Immature natural killer cell (primary cell): Measurements from ENCODE around the gene LEF1. TPM values are rescaled to one million over a fixed set of nuclear protein-coding genes. Genes with fewer than 3 reads are reported as not detected.

Experiments used
- DNase-seq, 3 donors: peaks; one replicate each; pipeline ENCODE4 v3.0.0; 2022; ENCODE audit warnings: mixed read lengths in 1 of 3
- H3K27ac Mint-ChIP-seq, 6 donors: one replicate each; pipeline ENCODE4 v1.8.0; 2020; ENCODE audit warnings: mixed read lengths in 6 of 6, mild to moderate bottlenecking in 5 of 6, inconsistent platforms in 4 of 6, moderate library complexity in 3 of 6
- H3K27me3 Mint-ChIP-seq, 3 donors: one replicate each; pipeline ENCODE4 v1.8.0; 2020 to 2021; ENCODE audit warnings: low read depth in 3 of 3, mild to moderate bottlenecking in 3 of 3, mixed read lengths in 3 of 3, moderate library complexity in 3 of 3, inconsistent platforms in 1 of 3
- H3K36me3 Mint-ChIP-seq, 3 donors: one replicate each; pipeline ENCODE4 v1.8.0; 2020; ENCODE audit warnings: mixed read lengths in 3 of 3, inconsistent platforms in 2 of 3, mild to moderate bottlenecking in 2 of 3
- H3K4me1 Mint-ChIP-seq, 2 donors: one replicate each; pipeline ENCODE4 v1.8.0; 2020; ENCODE audit warnings: inconsistent platforms in 2 of 2, mild to moderate bottlenecking in 2 of 2, mixed read lengths in 2 of 2, moderate library complexity in 1 of 2
- H3K4me3 Mint-ChIP-seq, 5 donors: one replicate each; pipeline ENCODE4 v1.8.0; 2020; ENCODE audit warnings: mild to moderate bottlenecking in 5 of 5, mixed read lengths in 5 of 5, inconsistent platforms in 3 of 5, moderate library complexity in 3 of 5
- H3K9me3 Mint-ChIP-seq, 6 donors: one replicate each; pipeline ENCODE4 v1.8.0; 2020; ENCODE audit warnings: mild to moderate bottlenecking in 6 of 6, mixed read lengths in 6 of 6, inconsistent platforms in 4 of 6, moderate library complexity in 3 of 6
- polyA plus RNA-seq, 3 donors: library from polyadenylated mRNA; unstranded; fragments of 300-500 nt; fragmentation: Illumina TruSeq; gene quantifications; one replicate each; pipeline ENCODE4 v1.2.3, GENCODE V29; 2021

LEF1 gene
- polyA plus RNA-seq, 3 donors from 2014 or later, result 16.7 to 29.7 (median 28.7) TPM

GRCh38 chr4:108109111-108109510 is 59.6 kb downstream of the LEF1 start:
- no peak overlapping the region for H3K4me3 Mint-ChIP-seq
- H3K27ac Mint-ChIP-seq, result no peak overlapping the region
- H3K27me3 Mint-ChIP-seq, result peaks cover 0 to 13% (median under 1%) of the 10 kb centered on the region in 3 donors
- no peaks in the 10 kb centered on the region for H3K9me3 Mint-ChIP-seq
- DNase-seq, result no peak
- H3K4me1 Mint-ChIP-seq, result peaks cover 58 to 75% of the 10 kb centered on the region in 2 donors
- no peaks in the 10 kb centered on the region for H3K36me3 Mint-ChIP-seq

DNA sequence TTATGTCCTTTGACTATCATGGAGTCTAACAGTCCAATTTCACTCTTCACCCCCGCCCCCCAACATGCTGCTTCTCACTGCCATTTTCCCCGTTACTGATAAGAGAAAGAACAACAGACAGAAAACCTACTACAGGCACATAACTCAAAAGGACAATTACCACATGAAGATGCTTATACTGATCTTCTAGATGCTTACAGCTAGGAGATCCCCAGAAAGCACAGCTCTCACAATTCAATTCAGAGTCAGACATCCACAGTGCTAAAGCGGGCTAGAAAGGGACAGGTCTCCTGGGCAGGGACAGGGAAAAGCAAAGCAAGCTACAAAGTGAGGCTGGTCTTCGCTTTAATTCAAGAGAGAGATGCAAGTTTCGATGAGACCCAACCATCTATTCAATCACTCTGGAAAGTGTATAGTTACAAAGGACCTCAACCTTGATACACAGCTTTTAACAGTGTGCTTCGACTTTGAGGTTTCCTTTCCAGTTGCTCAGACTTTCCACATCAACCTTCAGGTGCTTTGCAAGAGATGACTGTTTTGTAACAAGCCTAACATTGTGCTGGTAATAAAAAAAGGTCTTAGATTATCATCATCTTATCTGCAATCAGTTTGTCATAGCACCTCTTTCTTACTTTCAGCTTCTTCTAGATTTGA is 60.9 kb downstream of the LEF1 start:
- peaks cover 0 to 18% (median 2%) of the 10 kb centered on the region in 3 donors for H3K27me3 Mint-ChIP-seq
- H3K36me3 Mint-ChIP-seq, result no peaks in the 10 kb centered on the region
- no peaks in the 10 kb centered on the region for H3K9me3 Mint-ChIP-seq
- peaks cover 45 to 63% of the 10 kb centered on the region in 2 donors for H3K4me1 Mint-ChIP-seq
- H3K4me3 Mint-ChIP-seq, result peak overlapping the region in 2 of 5 donors; percentile 3 to 18
- no peak overlapping the region for H3K27ac Mint-ChIP-seq
- DNase-seq, result no peak

DNA sequence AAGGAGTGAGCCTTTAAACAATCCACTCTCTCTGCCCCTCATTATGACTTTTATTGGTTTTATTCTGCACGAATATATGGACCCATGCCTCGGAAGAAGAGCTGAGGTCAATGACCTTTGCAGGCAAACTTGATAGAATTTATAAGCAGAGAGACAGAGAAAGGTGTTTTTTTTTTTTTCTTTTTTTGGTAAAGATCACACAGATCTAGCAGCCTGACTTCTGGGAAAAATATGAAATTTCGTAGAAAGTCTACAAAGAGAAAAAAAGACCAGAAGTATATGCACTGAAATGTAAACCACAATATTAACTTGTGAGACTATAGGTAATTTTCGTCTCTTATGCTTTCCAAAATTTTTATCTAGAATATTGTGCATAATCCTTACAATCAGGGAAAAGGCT is 61.6 kb downstream of the LEF1 start:
- DNase-seq, result no peak
- Mint-ChIP-seq H3K27ac (no peak overlapping the region), H3K9me3 (no peaks in the 10 kb centered on the region), H3K4me1 (peaks cover 38 to 55% of the 10 kb centered on the region in 2 donors), H3K36me3 (no peaks in the 10 kb centered on the region), H3K4me3 (no peak overlapping the region), H3K27me3 (peaks cover 0 to 18% (median 2%) of the 10 kb centered on the region in 3 donors)

DNA sequence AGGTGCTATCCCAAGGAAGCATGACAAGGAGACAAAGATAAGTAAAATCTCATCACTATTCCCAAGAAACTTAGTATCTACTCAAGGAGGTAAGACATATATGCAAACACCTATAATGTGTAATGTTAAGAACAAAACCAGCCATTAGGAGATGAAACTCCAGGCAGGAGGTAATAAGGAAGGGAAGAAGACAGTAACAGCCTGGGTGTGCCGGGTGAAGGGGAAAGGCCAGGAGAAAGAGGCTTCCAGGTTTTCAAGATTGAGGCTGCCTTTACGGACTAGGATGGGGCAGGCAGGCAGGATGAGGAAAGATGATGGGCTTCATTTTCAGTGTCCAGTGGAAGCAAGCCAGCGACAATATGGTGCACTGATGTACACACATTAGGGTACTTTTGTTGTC is 62.5 kb downstream of the LEF1 start:
- no peak for DNase-seq
- Mint-ChIP-seq H3K9me3 (no peaks in the 10 kb centered on the region), H3K36me3 (peaks cover 0 to 2% (median 0%) of the 10 kb centered on the region in 3 donors), H3K4me1 (peaks cover 32 to 47% of the 10 kb centered on the region in 2 donors), H3K4me3 (no peak overlapping the region), H3K27ac (no peak overlapping the region), H3K27me3 (peaks cover 0 to 18% (median 2%) of the 10 kb centered on the region in 3 donors)

GRCh38 chr4:108103099-108103862 is 65.5 kb downstream of the LEF1 start:
- Mint-ChIP-seq H3K27ac (no peak overlapping the region), H3K4me3 (no peak overlapping the region), H3K4me1 (peaks cover 9 to 21% of the 10 kb centered on the region in 2 donors), H3K9me3 (no peaks in the 10 kb centered on the region), H3K27me3 (peaks cover 0 to 18% (median 2%) of the 10 kb centered on the region in 3 donors), H3K36me3 (peaks cover 0 to 3% (median 0%) of the 10 kb centered on the region in 3 donors)
- no peak for DNase-seq

DNA sequence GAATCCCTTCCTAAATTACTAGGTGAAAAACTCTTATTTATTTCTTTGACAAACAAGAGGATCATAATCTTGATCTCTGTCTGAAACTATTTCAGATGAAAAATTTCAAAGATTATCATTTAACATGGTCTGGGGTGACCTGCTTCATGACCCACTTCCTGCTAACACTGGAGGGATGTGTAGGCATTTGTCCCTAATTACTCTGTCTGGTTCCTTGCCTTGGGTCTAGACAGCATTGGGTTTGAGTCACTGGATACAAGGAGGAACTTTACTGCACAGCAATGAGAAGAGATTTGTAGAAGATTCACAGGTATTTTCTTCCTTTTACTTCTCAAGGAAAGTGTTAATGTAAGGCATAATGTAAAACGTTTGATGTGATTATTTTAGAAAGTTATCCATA is 67.9 kb downstream of the LEF1 start:
- Mint-ChIP-seq H3K27ac (no peak overlapping the region), H3K36me3 (peaks cover 0 to 3% (median 0%) of the 10 kb centered on the region in 3 donors), H3K27me3 (peaks cover 0 to 13% (median 2%) of the 10 kb centered on the region in 3 donors), H3K9me3 (no peaks in the 10 kb centered on the region), H3K4me1 (no peaks in the 10 kb centered on the region), H3K4me3 (no peak overlapping the region)
- DNase-seq, result no peak

DNA sequence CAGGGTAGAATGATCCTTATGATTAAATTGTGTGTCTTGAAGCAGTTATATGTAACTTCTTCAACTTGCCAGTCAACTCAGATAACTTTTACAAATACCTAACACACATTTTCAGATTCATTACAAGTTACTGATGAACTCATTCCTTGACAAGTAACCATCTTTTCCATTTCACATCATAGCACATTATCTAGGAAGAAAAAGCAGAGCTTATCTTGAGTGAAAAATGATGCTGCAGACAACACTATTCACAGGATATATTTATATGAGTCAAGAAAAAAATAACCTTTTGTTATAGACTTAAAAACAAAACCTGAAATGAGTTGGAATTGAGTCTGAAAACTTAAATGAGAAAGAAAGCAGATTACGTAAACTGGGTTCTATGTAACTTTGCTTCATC is 68.9 kb downstream of the LEF1 start:
- Mint-ChIP-seq H3K9me3 (no peaks in the 10 kb centered on the region), H3K27ac (no peak overlapping the region), H3K36me3 (peaks cover 0 to 3% (median 0%) of the 10 kb centered on the region in 3 donors), H3K27me3 (peaks cover 0 to 11% (median 2%) of the 10 kb centered on the region in 3 donors), H3K4me1 (no peaks in the 10 kb centered on the region), H3K4me3 (no peak overlapping the region)
- no peak for DNase-seq

DNA sequence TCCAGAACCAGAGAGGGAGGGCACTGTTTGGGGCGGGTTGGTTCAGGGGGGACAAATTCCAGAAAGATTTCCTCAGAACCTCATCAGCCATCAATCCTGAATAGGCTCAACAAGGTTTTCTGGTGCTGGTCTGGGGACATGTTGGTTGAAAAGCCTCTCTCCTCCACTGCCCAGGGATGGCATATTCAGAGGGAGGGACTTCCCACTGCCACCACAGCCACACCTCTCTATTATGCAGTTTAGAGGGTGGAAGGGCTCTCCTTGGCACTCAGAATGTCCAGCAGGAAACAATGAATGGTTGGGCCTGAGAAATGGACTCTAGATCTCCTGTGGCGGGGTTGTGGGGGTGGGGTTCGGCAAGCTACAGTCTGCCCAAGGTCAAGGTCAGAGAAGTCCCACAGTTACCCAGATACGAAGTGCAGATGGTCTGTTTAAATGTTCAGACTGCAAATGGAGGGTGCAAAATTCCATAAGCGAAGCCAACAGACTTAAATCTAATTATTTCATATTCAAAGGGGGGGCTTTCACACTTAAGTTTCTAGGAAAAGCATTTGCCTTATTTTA is 70.7 kb downstream of the LEF1 start:
- no peaks in the 10 kb centered on the region for H3K9me3 Mint-ChIP-seq
- no peak overlapping the region for H3K4me3 Mint-ChIP-seq
- H3K27ac Mint-ChIP-seq, result no peak overlapping the region
- H3K36me3 Mint-ChIP-seq, result peaks cover 0 to 3% (median 0%) of the 10 kb centered on the region in 3 donors
- no peak for DNase-seq
- H3K27me3 Mint-ChIP-seq, result peaks cover 0 to 3% (median 0%) of the 10 kb centered on the region in 3 donors
- H3K4me1 Mint-ChIP-seq, result no peaks in the 10 kb centered on the region

- peaks cover 0 to 2% (median 0%) of the 10 kb centered on the region in 3 donors for H3K27me3 Mint-ChIP-seq
- DNase-seq, result no peak
- H3K9me3 Mint-ChIP-seq, result no peaks in the 10 kb centered on the region
- no peaks in the 10 kb centered on the region for H3K4me1 Mint-ChIP-seq
- H3K36me3 Mint-ChIP-seq, result no peaks in the 10 kb centered on the region
- no peak overlapping the region for H3K4me3 Mint-ChIP-seq
- no peak overlapping the region for H3K27ac Mint-ChIP-seq
Measured at GRCh38 chr4:108094923-108095482, 73.7 kb downstream of the LEF1 start.

- Mint-ChIP-seq H3K36me3 (no peaks in the 10 kb centered on the region), H3K27ac (no peak overlapping the region), H3K4me3 (no peak overlapping the region), H3K27me3 (peaks cover 0 to 6% (median 0%) of the 10 kb centered on the region in 3 donors), H3K9me3 (no peaks in the 10 kb centered on the region), H3K4me1 (no peaks in the 10 kb centered on the region)
- no peak for DNase-seq
Measured at GRCh38 chr4:108094131-108094530, 74.6 kb downstream of the LEF1 start.

DNA sequence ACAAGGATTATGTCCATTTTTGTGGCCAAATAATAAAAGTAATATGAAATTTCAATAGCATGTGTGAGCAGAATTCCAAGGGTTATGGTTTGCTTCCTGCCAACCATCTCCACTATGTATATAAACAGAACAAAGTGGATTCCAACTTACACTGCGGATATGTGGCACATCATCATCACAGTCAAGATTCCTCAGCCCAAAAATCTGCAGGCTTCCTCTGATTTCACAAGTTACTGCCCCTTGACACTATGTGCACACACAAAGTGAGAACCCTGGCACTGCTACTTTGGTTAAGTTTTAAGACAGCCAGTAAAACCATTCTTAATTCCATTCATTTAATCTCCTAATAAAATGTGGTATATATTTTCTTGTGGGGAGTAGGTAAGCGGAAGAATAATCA is 76.4 kb downstream of the LEF1 start:
- Mint-ChIP-seq H3K27me3 (peaks cover 0 to 6% (median 0%) of the 10 kb centered on the region in 3 donors), H3K27ac (no peak overlapping the region), H3K4me1 (no peaks in the 10 kb centered on the region), H3K36me3 (no peaks in the 10 kb centered on the region), H3K9me3 (no peaks in the 10 kb centered on the region), H3K4me3 (no peak overlapping the region)
- no peak for DNase-seq

- Mint-ChIP-seq H3K27ac (no peak overlapping the region), H3K27me3 (peaks cover 0 to 4% (median 0%) of the 10 kb centered on the region in 3 donors), H3K4me3 (no peak overlapping the region), H3K36me3 (peaks cover 0 to under 1% (median 0%) of the 10 kb centered on the region in 3 donors), H3K9me3 (no peaks in the 10 kb centered on the region), H3K4me1 (no peaks in the 10 kb centered on the region)
- DNase-seq, result no peak
Measured at GRCh38 chr4:108087293-108087967, 81.3 kb downstream of the LEF1 start.

DNA sequence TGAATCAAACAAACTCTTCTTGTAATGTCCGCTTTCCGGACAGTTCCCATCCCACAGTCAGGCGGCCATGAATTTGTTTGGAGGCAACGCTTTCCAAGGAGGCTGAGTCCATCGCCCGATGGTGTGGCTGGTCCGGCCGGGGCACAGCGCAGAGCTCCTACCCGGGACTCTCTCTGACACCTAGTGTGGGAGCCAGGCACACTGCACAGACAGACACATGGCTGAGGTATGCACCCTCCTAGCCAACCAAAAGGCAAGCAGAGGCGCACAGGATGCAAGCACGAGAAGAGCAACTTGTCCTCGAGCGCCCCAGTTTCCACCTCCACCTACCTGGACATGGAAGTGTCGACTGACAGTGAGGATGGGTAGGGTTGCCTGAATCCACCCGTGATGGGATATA is 87.5 kb downstream of the LEF1 start:
- H3K4me3 Mint-ChIP-seq, result no peak overlapping the region
- peaks cover 0 to 9% (median 0%) of the 10 kb centered on the region in 3 donors for H3K27me3 Mint-ChIP-seq
- H3K4me1 Mint-ChIP-seq, result no peaks in the 10 kb centered on the region

More for the DNA sequence above, 87.5 kb downstream of the LEF1 start:
- no peak for DNase-seq
- H3K36me3 Mint-ChIP-seq, result peaks cover 0 to 5% (median 0%) of the 10 kb centered on the region in 3 donors
- no peak overlapping the region for H3K27ac Mint-ChIP-seq
- no peaks in the 10 kb centered on the region for H3K9me3 Mint-ChIP-seq
